MM.1S (cell line): ENCODE results near the gene ADAMTS3.

Experiments
- DNase-seq: peaks from one replicate; pipeline ENCODE4 v3.0.0-alpha.2; 2015
- H2AFZ ChIP-seq: fragments of 300-600 bp; sonication (generic); 2 replicates; pipeline ENCODE4 v1.6.0; 2016; ENCODE audit warnings: antibody characterized with exemption, low read length
- H3F3A ChIP-seq: fragments of 300-600 bp; sonication (generic); 2 replicates; pipeline ENCODE4 v1.6.1; 2016; ENCODE audit warnings: mild to moderate bottlenecking, antibody characterized with exemption, low read length, moderate library complexity, mixed read lengths; ENCODE audit not compliant: insufficient read depth
- H3K27ac ChIP-seq: fragments of 300-600 bp; sonication (generic); 2 replicates; pipeline ENCODE4 v1.5.1; 2016; ENCODE audit warnings: mild to moderate bottlenecking, low read length
- H3K27me3 ChIP-seq: fragments of 300-600 bp; sonication (generic); replicated peaks from 2 replicates; pipeline ENCODE4 v1.6.0; 2016; ENCODE audit warnings: low read length; ENCODE audit not compliant: insufficient read depth
- H3K36me3 ChIP-seq: fragments of 300-600 bp; sonication (generic); replicated peaks from 2 replicates; pipeline ENCODE4 v1.6.1; 2016; ENCODE audit warnings: mild to moderate bottlenecking, low read length, mixed read lengths; ENCODE audit not compliant: insufficient read depth
- H3K4me1 ChIP-seq: fragments of 300-600 bp; sonication (generic); 2 replicates; pipeline ENCODE4 v1.6.1; 2016; ENCODE audit warnings: low read length, mixed read lengths
- H3K4me2 ChIP-seq: fragments of 300-600 bp; sonication (generic); 2 replicates; pipeline ENCODE4 v1.6.0; 2016; ENCODE audit warnings: low read depth, low read length
- H3K4me3 ChIP-seq: fragments of 300-600 bp; sonication (generic); 2 replicates; pipeline ENCODE4 v1.5.1; 2016; ENCODE audit warnings: low read length, mixed read lengths
- H3K79me2 ChIP-seq: fragments of 300-600 bp; sonication (generic); 2 replicates; pipeline ENCODE4 v1.6.1; 2016; ENCODE audit warnings: mixed run types, low read length, mixed read lengths
- H3K9ac ChIP-seq: fragments of 300-600 bp; sonication (generic); 2 replicates; pipeline ENCODE4 v1.6.1; 2016; ENCODE audit warnings: low read length, mixed read lengths
- H3K9me2 ChIP-seq: fragments of 300-600 bp; sonication (generic); replicated peaks from 2 replicates; pipeline ENCODE4 v1.6.1; 2016; ENCODE audit warnings: mild to moderate bottlenecking, low read length, mixed read lengths; ENCODE audit not compliant: insufficient read depth
- H3K9me3 ChIP-seq: fragments of 300-600 bp; sonication (generic); replicated peaks from 2 replicates; pipeline ENCODE4 v1.6.1; 2016; ENCODE audit warnings: mild to moderate bottlenecking, low read length, mixed read lengths; ENCODE audit not compliant: insufficient read depth
- H4K20me1 ChIP-seq: fragments of 300-600 bp; sonication (generic); 2 replicates; pipeline ENCODE4 v1.6.1; 2016; ENCODE audit warnings: mild to moderate bottlenecking, low read length, moderate library complexity, mixed read lengths; ENCODE audit not compliant: insufficient read depth
- CTCF ChIP-seq: fragments of 300-600 bp; sonication (generic); IDR thresholded peaks from 2 replicates; pipeline ENCODE4 v1.5.1; 2016; ENCODE audit warnings: antibody characterized with exemption, low read length, mixed read lengths
- EZH2 ChIP-seq: fragments of 300-600 bp; sonication (generic); optimal IDR thresholded peaks from 2 replicates; pipeline ENCODE3; 2017; ENCODE audit warnings: low read depth, mild to moderate bottlenecking, antibody characterized with exemption, low read length, mixed read lengths
- EZH2phosphoT487 ChIP-seq: fragments of 300-600 bp; sonication (generic); IDR thresholded peaks from 2 replicates; pipeline ENCODE4 v1.6.1; 2018; ENCODE audit warnings: antibody characterized with exemption, low read length

The ADAMTS3 gene

GRCh38 chr4:72319601-72320021, 249.4 kb downstream of the ADAMTS3 start:
- H2AFZ ChIP-seq = no peak overlapping the region
- no peak overlapping the region for H3K9ac ChIP-seq
- no peak for DNase-seq
- no peaks in the 10 kb centered on the region for H3K27me3 ChIP-seq
- H3K4me3 ChIP-seq = no peak overlapping the region
- H3K36me3 ChIP-seq = no peaks in the 10 kb centered on the region
- TF ChIP-seq CTCF = no peak
- TF ChIP-seq EZH2 = no peak
- no peak for TF ChIP-seq EZH2phosphoT487
- H3F3A ChIP-seq = no peaks in the 10 kb centered on the region
- no peak overlapping the region for H3K4me2 ChIP-seq
- H3K9me3 ChIP-seq = no peaks in the 10 kb centered on the region
- no peaks in the 10 kb centered on the region for H4K20me1 ChIP-seq
- H3K79me2 ChIP-seq = no peaks in the 10 kb centered on the region
- no peak overlapping the region for H3K27ac ChIP-seq
- no peaks in the 10 kb centered on the region for H3K4me1 ChIP-seq
- no peaks in the 10 kb centered on the region for H3K9me2 ChIP-seq

- Histone ChIP-seq H2AFZ (no peak overlapping the region), H3F3A (no peaks in the 10 kb centered on the region), H3K36me3 (no peaks in the 10 kb centered on the region), H4K20me1 (no peaks in the 10 kb centered on the region), H3K4me1 (no peaks in the 10 kb centered on the region), H3K9me2 (no peaks in the 10 kb centered on the region), H3K79me2 (no peaks in the 10 kb centered on the region), H3K4me2 (no peak overlapping the region), H3K4me3 (no peak overlapping the region), H3K27ac (no peak overlapping the region), H3K9me3 (no peaks in the 10 kb centered on the region), H3K27me3 (no peaks in the 10 kb centered on the region), H3K9ac (no peak overlapping the region)
- DNase-seq = no peak
- TF ChIP-seq EZH2phosphoT487 (no peak), CTCF (no peak), EZH2 (no peak)
These were observed 250.4 kb downstream of the ADAMTS3 start for GRCh38 chr4:72318421-72319170.

GRCh38 chr4:72314869-72315268, 254.2 kb downstream of the ADAMTS3 start:
- H3K79me2 ChIP-seq = no peaks in the 10 kb centered on the region
- DNase-seq = no peak
- H3K36me3 ChIP-seq = no peaks in the 10 kb centered on the region
- TF ChIP-seq EZH2 (no peak), CTCF (no peak), EZH2phosphoT487 (no peak)
- no peaks in the 10 kb centered on the region for H3K4me1 ChIP-seq
- no peaks in the 10 kb centered on the region for H3K27me3 ChIP-seq
- no peak overlapping the region for H2AFZ ChIP-seq
- no peaks in the 10 kb centered on the region for H4K20me1 ChIP-seq
- H3K9me2 ChIP-seq = no peaks in the 10 kb centered on the region
- no peaks in the 10 kb centered on the region for H3F3A ChIP-seq
- no peak overlapping the region for H3K4me3 ChIP-seq
- no peaks in the 10 kb centered on the region for H3K9me3 ChIP-seq
- no peak overlapping the region for H3K4me2 ChIP-seq
- H3K27ac ChIP-seq = no peak overlapping the region
- H3K9ac ChIP-seq = no peak overlapping the region
